Ecto neural progenitor cell (in vitro differentiated cells): Measurements from ENCODE around the gene UCP1.
A peak's percentile ranks its signal among the peaks of the same experiment; 100 is the strongest.
"Not testable (repeated sequence)": the region's sequence is repeated elsewhere in the genome, so short reads cannot be mapped to it uniquely, and the experiment has no call there.

Experiments
- DNase-seq: peaks from one replicate; pipeline ENCODE4 v3.0.0-alpha.2; 2018; ENCODE audit warnings: low spot score

Gene UCP1

GRCh38 chr4:140533951-140534480 is 34.7 kb downstream of the UCP1 start:
- DNase-seq: no peak

- DNase-seq: no peak
Observed at GRCh38 chr4:140529434-140529833, 39.3 kb downstream of the UCP1 start.

- DNase-seq: peak; percentile 98
Observed at GRCh38 chr4:140523857-140524742, 44.7 kb downstream of the UCP1 start, which contains the start of gene ELMOD2. Gene ELMOD2, plus strand, starts transcription at chr4:140524168. Its CDS starts 1,261 bp downstream, at chr4:140525429.

- no peak for DNase-seq
Observed at GRCh38 chr4:140523370-140523856, 45.3 kb downstream of the UCP1 start.

- no peak for DNase-seq
Observed at GRCh38 chr4:140515423-140515822, 53.3 kb downstream of the UCP1 start.

GRCh38 chr4:140513765-140514164 is 55.0 kb downstream of the UCP1 start:
- DNase-seq: not testable (repeated sequence)
